Effector memory CD4-positive, alpha-beta T cell (primary cell): ENCODE measurements around the gene EEF2KMT.
"Not testable (repeated sequence)": the region's sequence is repeated elsewhere in the genome, so short reads cannot be mapped to it uniquely, and the experiment has no call there.

Experiments used
- DNase-seq, 3 donors: peaks; one replicate each; pipeline ENCODE4 v3.0.0-alpha.2; 2020
- H3K27ac ChIP-seq: 2 replicates; pipeline ENCODE4 v1.7.0; 2013; ENCODE audit warnings: mild to moderate bottlenecking, low read length, moderate library complexity; ENCODE audit not compliant: insufficient read depth, poor library complexity, severe bottlenecking
- H3K27me3 ChIP-seq: replicated peaks from 2 replicates; pipeline ENCODE4 v1.7.0; 2013; ENCODE audit warnings: mild to moderate bottlenecking, low read length; ENCODE audit not compliant: insufficient read depth, control insufficient read depth, poor library complexity, severe bottlenecking
- H3K36me3 ChIP-seq: 2 replicates; pipeline ENCODE4 v1.7.0; 2013; ENCODE audit warnings: mild to moderate bottlenecking, low read length, moderate library complexity; ENCODE audit not compliant: control insufficient read depth, insufficient read depth
- H3K4me1 ChIP-seq: 2 replicates; pipeline ENCODE4 v1.7.0; 2013; ENCODE audit warnings: low read length, mild to moderate bottlenecking; ENCODE audit not compliant: control insufficient read depth, insufficient read depth, poor library complexity, severe bottlenecking
- H3K4me3 ChIP-seq: 2 replicates; pipeline ENCODE4 v1.7.0; 2013; ENCODE audit warnings: low read length, low read depth, mild to moderate bottlenecking; ENCODE audit not compliant: insufficient read depth, poor library complexity, severe bottlenecking
- H3K9me3 ChIP-seq: 2 replicates; pipeline ENCODE4 v1.7.0; 2013; ENCODE audit warnings: mild to moderate bottlenecking, low read length, moderate library complexity; ENCODE audit not compliant: control insufficient read depth

Gene EEF2KMT

DNA sequence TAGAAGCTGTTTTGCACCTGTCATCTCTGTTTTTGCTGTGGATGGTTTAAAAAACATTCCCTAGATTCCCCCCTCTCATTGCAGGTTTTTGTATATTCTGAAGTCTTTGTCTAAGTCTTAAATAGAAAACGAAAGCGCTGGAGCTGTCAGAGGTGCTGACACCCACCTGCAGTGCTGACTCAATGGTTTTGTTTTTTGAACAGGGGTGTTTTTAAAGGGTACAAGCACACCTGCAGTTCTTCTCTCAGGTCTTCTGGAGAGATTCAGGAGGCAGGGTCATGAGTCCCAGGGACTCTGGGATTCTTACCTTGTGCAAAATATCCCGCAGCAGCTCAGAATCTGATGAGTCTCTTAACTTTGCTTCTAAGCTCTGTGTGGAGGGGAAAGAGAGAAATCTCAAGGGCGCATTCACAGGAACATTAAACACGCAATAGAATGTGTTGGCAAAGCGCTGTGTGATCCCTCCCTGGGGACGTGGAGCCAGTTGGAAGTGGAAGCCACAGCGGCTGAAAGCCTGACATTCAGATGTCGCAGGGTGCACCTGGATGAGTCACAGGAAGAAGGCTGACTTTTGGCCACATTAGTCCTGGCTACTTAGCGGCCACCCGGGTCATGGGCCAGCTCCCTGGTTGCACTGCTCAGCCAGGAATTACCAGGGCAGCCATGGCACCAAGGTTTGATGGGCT, 2.3 kb downstream of the EEF2KMT start:
- H3K27me3 ChIP-seq, H3K36me3 ChIP-seq, DNase-seq, H3K9me3 ChIP-seq, H3K4me1 ChIP-seq, H3K4me3 ChIP-seq, H3K27ac ChIP-seq: not testable (repeated sequence)

DNA sequence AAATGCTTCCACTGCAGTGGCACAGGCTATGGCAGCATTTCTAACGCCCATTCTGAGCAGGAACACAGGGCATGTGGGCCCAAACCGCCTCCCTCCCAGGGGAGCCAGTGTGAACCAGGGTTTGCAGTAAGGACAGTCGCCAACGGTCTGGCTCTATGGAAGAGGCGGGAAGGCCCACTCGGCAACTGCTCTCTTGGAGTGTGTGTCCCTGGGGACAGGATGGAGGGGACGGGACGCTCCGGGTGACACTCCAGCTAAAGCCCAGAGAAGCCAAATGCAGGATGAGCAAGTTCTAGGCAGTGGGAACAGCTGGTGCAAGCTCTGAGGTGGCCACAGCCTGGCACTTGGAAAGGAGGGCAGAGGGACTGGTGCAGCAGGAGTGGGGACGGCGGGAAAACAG, 3.8 kb downstream of the EEF2KMT start:
- H3K36me3 ChIP-seq, H3K4me3 ChIP-seq, DNase-seq, H3K27ac ChIP-seq, H3K27me3 ChIP-seq, H3K9me3 ChIP-seq, H3K4me1 ChIP-seq: not testable (repeated sequence)

DNA sequence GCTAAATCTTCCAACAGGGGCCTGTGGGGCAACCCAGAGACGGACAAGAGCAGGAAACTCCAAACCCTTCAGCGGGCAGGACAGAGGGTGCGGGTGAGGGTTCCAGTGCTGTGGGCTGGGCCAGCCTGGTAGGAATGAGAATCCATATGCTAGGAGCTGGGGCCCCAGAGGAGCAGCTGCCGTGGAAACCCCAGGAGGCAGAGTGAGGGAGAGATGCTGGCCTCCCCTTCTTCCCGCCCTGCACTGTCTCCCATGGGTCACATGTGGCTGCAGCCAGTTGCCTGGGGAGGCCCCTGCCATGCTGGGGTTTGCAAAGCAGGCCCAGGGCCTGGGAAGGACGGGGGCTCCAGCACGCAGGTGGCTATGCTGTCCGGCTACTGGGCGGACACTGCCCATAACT, 4.5 kb downstream of the EEF2KMT start:
- not testable (repeated sequence) for H3K27ac ChIP-seq, H3K27me3 ChIP-seq, H3K4me3 ChIP-seq, H3K4me1 ChIP-seq, H3K36me3 ChIP-seq, H3K9me3 ChIP-seq, DNase-seq

DNA sequence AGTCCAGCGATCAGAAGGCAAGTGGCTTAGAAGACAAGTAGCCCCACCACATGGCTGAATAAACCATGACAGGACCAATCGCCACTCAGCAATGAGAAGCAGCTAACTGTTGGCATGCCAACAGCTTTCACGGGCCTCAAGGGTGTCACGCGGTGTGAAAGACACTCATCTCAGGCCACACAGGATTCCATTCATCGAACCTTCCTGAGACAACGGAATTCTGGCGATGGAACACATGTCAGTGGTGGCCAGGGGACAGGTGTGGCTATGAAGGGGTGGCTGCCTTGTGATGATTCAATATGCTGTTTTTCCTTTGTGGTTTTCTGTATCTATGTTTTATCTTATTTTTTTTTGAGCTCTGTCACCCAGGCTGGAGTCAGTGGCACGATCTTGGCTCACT, 7.0 kb downstream of the EEF2KMT start:
- not testable (repeated sequence) for H3K4me3 ChIP-seq, DNase-seq, H3K9me3 ChIP-seq, H3K36me3 ChIP-seq, H3K4me1 ChIP-seq, H3K27ac ChIP-seq, H3K27me3 ChIP-seq

DNA sequence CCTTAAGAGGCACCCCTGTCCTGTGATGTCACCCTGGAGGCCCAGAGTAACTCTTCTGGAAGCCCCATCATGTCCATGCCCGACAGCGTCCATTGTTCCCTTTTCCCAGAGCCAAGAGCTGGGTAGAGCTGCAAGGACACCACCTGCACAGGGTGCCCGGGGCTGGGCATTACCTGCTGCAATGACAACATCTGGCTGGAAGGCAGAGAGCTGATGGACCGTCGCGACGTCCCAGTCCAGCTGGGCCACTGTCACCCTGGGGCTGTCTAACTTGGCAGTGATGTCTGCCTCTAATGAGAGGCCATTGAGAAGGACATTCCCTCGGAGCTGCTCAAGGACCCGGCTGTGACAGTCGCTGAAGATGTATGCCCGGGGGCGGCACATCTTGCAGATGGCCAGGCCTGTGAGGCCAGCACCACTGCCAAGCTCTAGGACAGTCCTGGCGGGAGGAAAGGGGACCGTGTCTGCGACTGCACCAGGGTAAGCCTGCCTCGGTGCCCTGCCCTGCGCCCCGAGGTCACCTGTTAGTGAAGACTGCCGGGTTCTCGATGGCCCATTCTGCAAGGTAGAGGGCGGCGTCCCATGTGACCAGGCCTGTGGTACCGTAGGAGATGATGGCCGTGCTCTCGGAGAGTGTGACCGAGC, 7.6 kb downstream of the EEF2KMT start:
- not testable (repeated sequence) for H3K36me3 ChIP-seq, H3K27me3 ChIP-seq, H3K4me3 ChIP-seq, H3K4me1 ChIP-seq, H3K27ac ChIP-seq, DNase-seq, H3K9me3 ChIP-seq

DNA sequence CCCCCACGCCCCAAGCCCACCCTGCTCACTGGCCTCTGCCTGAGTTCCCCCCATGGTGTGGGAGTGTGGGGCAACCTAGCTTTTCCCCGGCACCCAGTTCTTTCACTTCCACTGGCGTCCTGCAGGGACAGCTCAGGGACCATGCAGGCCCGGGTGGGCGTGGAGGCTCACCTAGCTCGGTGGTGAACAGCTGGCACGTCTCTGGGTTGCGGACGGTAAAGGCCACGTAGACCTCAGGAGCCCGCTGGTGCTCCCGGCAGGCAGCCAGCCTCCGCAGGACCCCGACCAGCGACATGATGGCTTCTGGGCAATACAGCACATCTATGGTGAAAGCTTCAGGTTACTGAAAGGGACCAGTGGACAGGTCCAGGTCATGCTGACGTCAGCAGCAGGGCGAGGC, 8.7 kb downstream of the EEF2KMT start:
- H3K36me3 ChIP-seq, H3K4me1 ChIP-seq: not testable (repeated sequence)

DNA sequence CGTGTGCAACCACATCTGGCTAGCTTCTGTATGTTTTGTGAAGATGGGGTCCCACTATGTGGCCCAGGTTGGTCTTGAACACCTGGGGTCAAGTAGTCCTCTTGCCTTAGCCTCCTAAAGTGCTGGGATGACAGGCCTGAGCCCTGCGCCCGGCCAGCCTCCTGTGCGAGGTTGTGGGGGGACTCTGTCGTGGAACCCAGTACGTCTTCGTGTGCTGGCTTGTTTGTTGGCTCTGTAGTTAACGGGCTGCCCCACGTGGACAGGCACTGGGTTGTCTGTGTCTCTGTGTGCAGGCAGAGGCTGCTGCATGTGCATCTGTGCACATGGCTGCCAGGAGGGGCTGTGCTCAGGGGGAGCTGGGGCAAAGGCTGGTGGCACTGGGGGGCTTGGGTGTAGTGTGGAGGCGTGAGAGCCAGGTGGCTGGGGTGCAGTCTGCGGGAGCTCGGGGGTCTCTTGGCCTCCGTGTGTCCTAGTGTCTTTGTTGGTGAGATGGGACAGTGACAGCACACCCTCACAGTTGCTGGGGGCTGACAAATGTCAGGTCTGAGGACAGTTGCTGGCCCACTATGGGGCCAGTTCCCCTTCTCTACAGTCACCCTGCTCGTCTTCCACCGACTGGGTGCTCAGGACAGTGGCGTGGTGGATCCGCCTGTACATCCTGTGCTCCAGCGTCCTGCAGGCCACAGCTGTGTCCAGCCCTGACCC, 9.4 kb downstream of the EEF2KMT start:
- not testable (repeated sequence) for H3K4me3 ChIP-seq, H3K36me3 ChIP-seq, DNase-seq, H3K27ac ChIP-seq, H3K4me1 ChIP-seq, H3K27me3 ChIP-seq, H3K9me3 ChIP-seq

More for the DNA sequence above, 8.7 kb downstream of the EEF2KMT start:
- DNase-seq, H3K4me3 ChIP-seq, H3K27ac ChIP-seq, H3K27me3 ChIP-seq, H3K9me3 ChIP-seq: not testable (repeated sequence)

DNA sequence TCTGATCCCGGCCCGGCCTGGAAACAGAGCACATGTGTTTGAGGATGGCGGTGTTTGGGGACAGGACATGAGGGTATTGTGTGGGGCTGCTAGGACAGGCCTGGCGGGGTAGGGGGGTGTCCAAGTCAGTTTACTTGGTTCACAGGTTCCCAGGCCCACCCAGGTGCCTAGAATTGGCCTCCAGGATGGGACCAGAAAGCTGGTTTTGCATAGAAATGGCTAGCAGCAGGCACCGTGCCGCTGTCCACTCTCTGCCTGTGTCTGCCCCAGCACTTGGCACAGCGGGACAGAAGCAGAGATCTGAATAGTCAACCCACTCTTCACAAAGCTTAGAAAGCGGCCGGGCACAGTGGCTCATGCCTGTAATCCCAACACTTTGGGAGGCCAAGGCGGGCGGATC, 11.9 kb downstream of the EEF2KMT start:
- not testable (repeated sequence) for H3K27ac ChIP-seq, H3K36me3 ChIP-seq, DNase-seq, H3K9me3 ChIP-seq, H3K4me3 ChIP-seq, H3K27me3 ChIP-seq, H3K4me1 ChIP-seq

DNA sequence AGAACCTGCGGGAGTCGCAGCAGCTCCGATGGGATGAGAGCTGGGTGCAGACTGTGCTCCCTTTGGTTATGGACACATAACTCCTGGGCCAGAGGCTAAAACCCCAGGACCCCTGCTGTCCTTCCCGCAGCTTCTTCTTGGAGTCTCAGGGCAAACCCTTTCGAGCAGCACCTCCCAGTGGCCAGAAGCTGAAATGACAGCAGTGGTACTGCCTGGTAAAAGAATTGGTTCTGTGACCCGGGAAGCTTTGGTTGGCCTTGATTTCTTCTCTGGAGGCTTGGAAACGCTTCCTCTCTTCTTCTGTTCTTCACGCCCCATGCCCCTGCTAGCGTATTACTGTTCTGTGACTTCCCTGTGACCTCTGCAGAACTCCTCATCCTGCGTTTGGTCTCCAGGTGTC, 12.8 kb downstream of the EEF2KMT start:
- not testable (repeated sequence) for H3K27ac ChIP-seq, H3K36me3 ChIP-seq, H3K9me3 ChIP-seq, H3K27me3 ChIP-seq, H3K4me1 ChIP-seq, H3K4me3 ChIP-seq
- peak in 2 of 3 donors; percentile 22 for DNase-seq

DNA sequence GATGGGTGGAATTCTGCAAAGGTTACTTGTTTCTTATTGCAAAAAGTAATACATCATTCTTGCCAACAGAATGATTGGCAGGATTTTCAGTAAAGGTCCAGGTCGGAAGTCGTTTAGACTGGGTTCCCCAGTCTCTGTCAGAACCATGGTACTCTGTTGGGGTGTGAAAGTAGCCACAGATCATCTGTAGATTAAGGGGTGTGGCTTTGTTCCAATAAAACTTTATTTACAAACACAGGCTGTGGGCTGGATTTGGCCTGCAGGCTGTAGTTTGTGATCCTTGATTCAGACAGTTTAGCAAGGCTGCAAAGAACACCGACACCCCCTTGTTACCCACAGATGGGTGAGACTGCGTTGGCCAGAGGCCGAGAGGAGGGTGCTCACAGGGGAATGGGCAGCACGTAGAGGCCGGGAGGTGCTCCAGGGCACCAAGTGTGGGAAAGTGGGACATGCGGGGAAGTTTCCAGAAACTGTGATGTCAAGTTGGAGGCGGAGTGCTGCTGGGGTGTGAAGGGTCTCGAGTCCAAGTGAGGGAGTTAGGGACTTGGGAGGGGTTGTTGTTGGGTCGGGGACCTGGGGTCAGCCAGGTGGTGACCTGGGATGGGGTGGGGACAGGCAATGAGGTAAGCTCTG, 13.4 kb downstream of the EEF2KMT start:
- not testable (repeated sequence) for H3K27me3 ChIP-seq, H3K4me1 ChIP-seq, DNase-seq, H3K36me3 ChIP-seq, H3K4me3 ChIP-seq, H3K9me3 ChIP-seq, H3K27ac ChIP-seq
